Measurements from ENCODE around the gene PCDHA12. TPM values are rescaled to one million over a fixed set of nuclear protein-coding genes. Genes with fewer than 3 reads are reported as not detected.

Gene PCDHA12
- total and polyA plus RNA-seq, 9 of the 15 experiments (the other 6 are each of a cell fraction or from before 2014, with no cell fraction given), result not detected

DNA sequence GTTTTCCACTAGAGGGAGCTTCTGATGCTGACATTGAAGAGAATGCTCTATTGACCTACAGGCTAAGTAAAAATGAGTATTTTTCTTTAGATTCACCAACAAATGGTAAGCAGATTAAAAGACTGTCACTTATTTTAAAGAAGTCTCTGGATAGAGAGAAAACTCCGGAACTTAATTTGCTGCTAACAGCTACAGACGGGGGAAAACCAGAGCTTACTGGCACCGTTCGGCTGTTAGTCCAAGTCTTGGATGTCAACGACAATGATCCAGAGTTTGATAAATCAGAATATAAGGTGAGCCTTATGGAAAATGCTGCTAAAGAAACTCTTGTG is 5.6 kb upstream of the PCDHA12 start (continued):
- TF ChIP-seq CBX1 (IDR thresholded peaks at IDR 0.05; ENCODE audit: low read depth), result no peak
- TF ChIP-seq TCFL5 (CRISPR knock-in tag; conservative IDR thresholded peaks at IDR 0.05), result no peak
- TF ChIP-seq SMC3 (conservative IDR thresholded peaks at IDR 0.05; ENCODE audit: insufficient read depth, low read depth, low read length), result no peak
- no peak for TF ChIP-seq ZNF239 (CRISPR knock-in tag; IDR thresholded peaks at IDR 0.05)
- TF ChIP-seq ZNF324 (CRISPR knock-in tag; IDR thresholded peaks at IDR 0.05), result no peak
- no peak for TF ChIP-seq SMAD1 (IDR thresholded peaks at IDR 0.05; ENCODE audit: low read depth, low read length, partially characterized antibody)
- TF ChIP-seq, protein P1, sequence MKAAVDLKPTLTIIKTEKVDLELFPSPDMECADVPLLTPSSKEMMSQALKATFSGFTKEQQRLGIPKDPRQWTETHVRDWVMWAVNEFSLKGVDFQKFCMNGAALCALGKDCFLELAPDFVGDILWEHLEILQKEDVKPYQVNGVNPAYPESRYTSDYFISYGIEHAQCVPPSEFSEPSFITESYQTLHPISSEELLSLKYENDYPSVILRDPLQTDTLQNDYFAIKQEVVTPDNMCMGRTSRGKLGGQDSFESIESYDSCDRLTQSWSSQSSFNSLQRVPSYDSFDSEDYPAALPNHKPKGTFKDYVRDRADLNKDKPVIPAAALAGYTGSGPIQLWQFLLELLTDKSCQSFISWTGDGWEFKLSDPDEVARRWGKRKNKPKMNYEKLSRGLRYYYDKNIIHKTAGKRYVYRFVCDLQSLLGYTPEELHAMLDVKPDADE (conservative IDR thresholded peaks at IDR 0.05; ENCODE audit: control insufficient read depth, low read depth, low read length), result no peak

DNA sequence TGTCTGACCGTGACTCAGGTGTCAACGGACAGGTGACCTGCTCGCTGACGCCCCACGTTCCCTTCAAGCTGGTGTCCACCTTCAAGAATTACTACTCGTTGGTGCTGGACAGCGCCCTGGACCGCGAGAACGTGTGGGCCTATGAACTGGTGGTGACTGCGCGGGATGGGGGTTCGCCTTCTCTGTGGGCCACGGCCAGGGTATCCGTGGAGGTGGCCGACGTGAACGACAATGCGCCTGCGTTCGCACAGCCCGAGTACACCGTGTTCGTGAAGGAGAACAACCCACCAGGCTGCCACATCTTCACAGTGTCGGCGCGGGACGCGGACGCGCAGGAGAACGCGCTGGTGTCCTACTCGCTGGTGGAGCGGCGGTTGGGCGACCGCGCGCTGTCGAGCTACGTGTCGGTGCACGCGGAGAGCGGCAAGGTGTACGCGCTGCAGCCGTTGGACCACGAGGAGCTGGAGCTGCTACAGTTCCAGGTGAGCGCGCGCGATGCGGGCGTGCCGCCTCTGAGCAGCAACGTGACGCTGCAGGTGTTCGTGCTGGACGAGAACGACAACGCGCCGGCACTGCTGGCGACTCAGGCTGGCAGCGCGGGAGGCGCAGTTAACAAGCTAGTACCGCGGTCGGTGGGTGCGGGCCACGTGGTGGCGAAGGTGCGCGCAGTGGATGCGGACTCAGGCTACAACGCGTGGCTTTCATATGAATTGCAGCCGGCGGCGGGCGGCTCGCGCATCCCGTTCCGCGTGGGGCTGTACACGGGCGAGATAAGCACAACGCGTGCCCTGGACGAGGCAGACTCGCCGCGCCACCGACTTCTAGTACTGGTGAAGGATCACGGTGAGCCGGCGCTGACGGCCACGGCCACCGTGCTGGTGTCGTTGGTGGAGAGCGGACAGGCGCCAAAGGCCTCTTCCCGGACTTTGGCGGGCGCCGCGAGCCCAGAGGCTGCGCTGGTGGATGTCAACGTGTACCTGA is 4.6 kb upstream of the PCDHA12 start:
- DNase-seq (ENCODE audit: extremely low read depth in 1 of 4, low spot score in 3 of 4), result no peak
- ATAC-seq, result no peak
- H2AFZ ChIP-seq (ENCODE audit: low read depth, low read length), result no peak overlapping the region
- H3K9me3 ChIP-seq (replicated peaks; ENCODE audit: control insufficient read depth, insufficient read depth, low read depth, low read length), result no peaks in the 10 kb centered on the region
- in situ Hi-C loops (cut with MboI), result no loop called here
- no peaks in the 10 kb centered on the region for H3K79me2 ChIP-seq (ENCODE audit: control insufficient read depth, insufficient read depth, low read length)
- H3K36me3 ChIP-seq (ENCODE audit: control insufficient read depth, insufficient read depth, low read length), result no peaks in the 10 kb centered on the region
- intact Hi-C loops (cut with micrococcal nuclease), result no loop called here
- no peaks in the 10 kb centered on the region for H3K27me3 ChIP-seq (ENCODE audit: control insufficient read depth in 2 of 2, insufficient read depth in 2 of 2, low read length in 2 of 2)
- no TSS peak for BruUV-seq (replicated peaks)
- no peak for FAIRE-seq
- no peaks in the 10 kb centered on the region for H3K9me1 ChIP-seq (ENCODE audit: control insufficient read depth, insufficient read depth, low read length)
- H3K9ac ChIP-seq (ENCODE audit: insufficient read depth in 1 of 2, low read depth in 2 of 2, low read length in 2 of 2), result no peak overlapping the region
- H3K27ac ChIP-seq (ENCODE audit: extremely low read depth, low read depth, low read length), result no peak overlapping the region
- no peak overlapping the region for H3K4me2 ChIP-seq (ENCODE audit: insufficient read depth, low read length)
- 42% methylated on average over 60 of the region's 114 CpGs for WGBS (ENCODE audit: insufficient coverage, low coverage, missing lambda C conversion rate)
- ChIA-PET CTCF (ENCODE audit: low intra/inter-chr PET ratio) (interaction anchor here (0.5 kb wide), 1 partner anchor 1076 kb away, joined by 3 read pairs; no protein-coding TSS in a partner anchor), POLR2A (no interaction called here)
- H3K4me3 ChIP-seq, result no peak overlapping the region
- no peaks in the 10 kb centered on the region for H4K20me1 ChIP-seq (replicated peaks; ENCODE audit: control insufficient read depth, insufficient read depth, low read length)
- H3K4me1 ChIP-seq (replicated peaks in 1 of 2; ENCODE audit: control insufficient read depth in 2 of 2, insufficient read depth in 2 of 2, low read length in 2 of 2), result no peaks in the 10 kb centered on the region
- TF ChIP-seq, protein P2, sequence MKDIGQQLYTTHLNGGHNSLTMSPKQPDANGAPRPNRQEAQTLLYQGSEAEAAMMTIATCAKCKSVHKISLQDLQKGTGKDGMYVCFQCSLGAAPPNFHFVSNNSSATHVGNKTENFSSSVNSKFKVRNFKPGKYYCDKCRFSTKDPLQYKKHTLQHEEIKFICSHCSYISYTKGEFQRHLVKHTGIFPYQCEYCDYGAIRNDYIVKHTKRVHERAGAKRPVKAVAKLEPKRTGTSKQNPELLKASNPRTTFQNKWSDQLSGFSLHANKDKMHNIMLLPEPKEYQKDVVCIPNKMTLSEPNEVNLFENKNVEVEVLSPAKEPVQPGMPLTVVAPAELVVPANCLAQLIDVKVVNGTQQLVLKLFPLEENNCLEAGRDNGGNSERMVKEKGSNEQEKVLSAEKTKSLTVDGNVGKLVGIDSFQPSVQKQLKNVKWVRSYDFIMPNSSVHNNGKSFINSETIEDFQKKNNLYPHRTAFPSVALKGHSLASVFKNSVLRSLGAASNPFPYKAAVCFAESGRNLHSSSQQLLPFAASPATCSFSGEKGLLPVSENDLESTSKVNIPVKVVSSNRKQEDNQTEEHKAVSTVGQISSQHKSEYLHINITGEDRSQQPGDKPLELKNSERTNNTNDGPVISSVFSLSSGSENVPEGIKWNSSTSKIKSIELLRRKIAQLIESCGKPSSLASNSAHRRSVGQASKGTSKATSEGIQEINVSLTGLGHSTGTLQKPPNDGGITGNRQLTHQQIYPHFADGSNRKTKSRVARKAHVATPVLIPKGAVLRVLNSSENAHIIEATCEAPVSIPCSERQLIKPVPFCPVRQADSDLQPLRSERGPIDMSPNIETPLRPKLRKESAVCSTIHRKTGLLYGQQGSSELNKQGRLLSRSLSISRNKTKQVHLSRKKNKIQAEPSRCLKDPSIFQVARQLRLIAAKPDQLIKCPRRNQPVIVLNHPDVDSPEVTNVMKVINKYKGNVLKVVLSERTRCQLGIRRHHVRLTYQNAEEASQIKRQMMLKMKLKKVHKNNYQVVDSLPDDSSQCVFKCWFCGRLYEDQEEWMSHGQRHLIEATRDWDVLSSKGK (CRISPR knock-in tag; IDR thresholded peaks at IDR 0.05), result no peak
- TF ChIP-seq NUFIP1 (IDR thresholded peaks at IDR 0.05; ENCODE audit: partially characterized antibody) (no peak), STAG1 (CRISPR knock-in tag; IDR thresholded peaks at IDR 0.05; ENCODE audit: borderline replicate concordance) (no peak), TAF9B (IDR thresholded peaks at IDR 0.05; ENCODE audit: partially characterized antibody) (no peak), RBM17 (IDR thresholded peaks at IDR 0.05; ENCODE audit: borderline replicate concordance, low read depth, low read length) (no peak), NR2F6 (CRISPR knock-in tag; IDR thresholded peaks at IDR 0.05) (no peak), MECOM (CRISPR knock-in tag; IDR thresholded peaks at IDR 0.05) (no peak), FOXA3 (CRISPR knock-in tag; conservative IDR thresholded peaks at IDR 0.05 in 1 of 2, IDR thresholded peaks at IDR 0.05 in 1 of 2) (no peak), MCM5 (IDR thresholded peaks at IDR 0.05; ENCODE audit: low read depth) (no peak)
